Suprapubic skin (tissue), 4 donors: ENCODE results near the gene TM9SF2.

Experiments
- POLR2A ChIP-seq, 2 donors: fragments of 450-650 bp; IDR thresholded peaks; one replicate each; pipeline ENCODE4 v1.6.1; 2017; ENCODE audit warnings: antibody characterized with exemption in 2 of 2, mild to moderate bottlenecking in 2 of 2, moderate library complexity in 2 of 2
- POLR2AphosphoS5 ChIP-seq, 3 donors: sonication (generic); formaldehyde crosslinking; IDR thresholded peaks; one replicate each; pipeline ENCODE4 v1.6.1; 2017; ENCODE audit warnings: antibody characterized with exemption in 3 of 3
- TF ChIP-seq, protein P1 (sequence below), 2 donors: fragments of 200-600 bp in 1 of 2; fragments of 450-650 bp in 1 of 2; sonication (generic) in 1 of 2; IDR thresholded peaks; one replicate each; pipeline ENCODE4 v1.5.1; 2016 to 2019; ENCODE audit warnings: antibody characterized with exemption in 2 of 2, mild to moderate bottlenecking in 1 of 2, moderate library complexity in 1 of 2

- TF ChIP-seq, protein P1, sequence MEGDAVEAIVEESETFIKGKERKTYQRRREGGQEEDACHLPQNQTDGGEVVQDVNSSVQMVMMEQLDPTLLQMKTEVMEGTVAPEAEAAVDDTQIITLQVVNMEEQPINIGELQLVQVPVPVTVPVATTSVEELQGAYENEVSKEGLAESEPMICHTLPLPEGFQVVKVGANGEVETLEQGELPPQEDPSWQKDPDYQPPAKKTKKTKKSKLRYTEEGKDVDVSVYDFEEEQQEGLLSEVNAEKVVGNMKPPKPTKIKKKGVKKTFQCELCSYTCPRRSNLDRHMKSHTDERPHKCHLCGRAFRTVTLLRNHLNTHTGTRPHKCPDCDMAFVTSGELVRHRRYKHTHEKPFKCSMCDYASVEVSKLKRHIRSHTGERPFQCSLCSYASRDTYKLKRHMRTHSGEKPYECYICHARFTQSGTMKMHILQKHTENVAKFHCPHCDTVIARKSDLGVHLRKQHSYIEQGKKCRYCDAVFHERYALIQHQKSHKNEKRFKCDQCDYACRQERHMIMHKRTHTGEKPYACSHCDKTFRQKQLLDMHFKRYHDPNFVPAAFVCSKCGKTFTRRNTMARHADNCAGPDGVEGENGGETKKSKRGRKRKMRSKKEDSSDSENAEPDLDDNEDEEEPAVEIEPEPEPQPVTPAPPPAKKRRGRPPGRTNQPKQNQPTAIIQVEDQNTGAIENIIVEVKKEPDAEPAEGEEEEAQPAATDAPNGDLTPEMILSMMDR (IDR thresholded peaks at IDR 0.05): no peak
- TF ChIP-seq POLR2A (IDR thresholded peaks at IDR 0.05): no peak
- no peak for TF ChIP-seq POLR2AphosphoS5 (IDR thresholded peaks at IDR 0.05)
Measured at GRCh38 chr13:99564386-99564785, 63.1 kb downstream of the TM9SF2 start.
